Measurements from ENCODE around the gene GRB2.
"Not testable (repeated sequence)": the region's sequence is repeated elsewhere in the genome, so short reads cannot be mapped to it uniquely, and the experiment has no call there.

DNA sequence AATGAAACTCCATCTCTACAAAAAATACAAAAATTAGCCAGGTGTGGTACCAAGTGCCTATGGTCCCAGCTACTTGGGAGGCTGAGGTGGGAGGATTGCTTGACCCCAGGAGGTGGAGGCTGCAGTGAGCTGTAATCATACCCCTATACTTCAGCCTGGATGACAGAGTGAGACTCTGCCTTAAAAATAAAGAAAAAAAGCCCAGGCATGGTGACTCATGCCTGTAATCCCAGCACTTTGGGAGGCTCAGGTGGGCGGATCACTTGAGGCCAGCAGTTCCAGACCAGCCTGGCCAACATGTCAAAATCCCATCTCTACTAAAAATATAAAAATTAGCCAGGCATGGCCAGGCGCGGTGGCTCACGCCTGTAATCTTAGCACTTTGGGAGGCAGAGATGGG is 125.3 kb downstream of the GRB2 start:
- not testable (repeated sequence) for TF ChIP-seq ZNF274 (IDR thresholded peaks at IDR 0.05; ENCODE audit: low read depth, low read length); SUZ12 (IDR thresholded peaks at IDR 0.05; ENCODE audit: extremely low read depth, insufficient read depth, insufficient read length)
